ENCODE data around the gene GNAL.

- TF ChIP-seq CTCF (IDR thresholded peaks at IDR 0.05) = no peak
- TF ChIP-seq EP300 (IDR thresholded peaks at IDR 0.05) = no peak
- TF ChIP-seq POLR2A (IDR thresholded peaks at IDR 0.05) = no peak
- no peak for TF ChIP-seq POLR2AphosphoS5 (IDR thresholded peaks at IDR 0.05)
Observed at GRCh38 chr18:11710578-11710977, 21.5 kb downstream of the GNAL start.

Measured in sigmoid colon (tissue), 4 donors.